Chondrocyte (in vitro differentiated cells): ENCODE measurements around the gene TCAIM. TPM values are rescaled to one million over a fixed set of nuclear protein-coding genes. Genes with fewer than 3 reads are reported as not detected.

Experiments
- DNase-seq: peaks from one replicate; pipeline ENCODE4 v3.0.0; 2021; ENCODE audit warnings: mixed read lengths, low spot score
- H3K27ac Mint-ChIP-seq: one replicate; pipeline ENCODE4 v1.8.0; 2021; ENCODE audit warnings: mild to moderate bottlenecking, moderate library complexity, mixed read lengths; ENCODE audit not compliant: unreplicated experiment
- H3K27me3 Mint-ChIP-seq: 2 replicates; pipeline ENCODE4 v1.8.0; 2021; ENCODE audit warnings: low read depth, mixed read lengths
- H3K36me3 Mint-ChIP-seq: 2 replicates; pipeline ENCODE4 v1.8.0; 2021; ENCODE audit warnings: low read depth, mixed read lengths
- H3K4me1 Mint-ChIP-seq: 2 replicates; pipeline ENCODE4 v1.8.0; 2021; ENCODE audit warnings: low read depth, mild to moderate bottlenecking, mixed read lengths
- H3K4me3 Mint-ChIP-seq: one replicate; pipeline ENCODE4 v1.8.0; 2021; ENCODE audit warnings: mild to moderate bottlenecking, moderate library complexity, mixed read lengths; ENCODE audit not compliant: unreplicated experiment
- H3K9me3 Mint-ChIP-seq: 2 replicates; pipeline ENCODE4 v1.8.0; 2021; ENCODE audit warnings: low read depth, mixed read lengths
- CTCF ChIP-seq: fragments of 200-600 bp; sonication (generic); IDR thresholded peaks from 2 replicates; pipeline ENCODE4 v1.5.0; 2021; ENCODE audit warnings: antibody characterized with exemption, mild to moderate bottlenecking, moderate library complexity
- total RNA-seq: library from RNA; stranded (reverse); gene quantifications from 3 replicates; pipeline ENCODE4 v1.2.1, GENCODE V29; 2021

The TCAIM gene
- total RNA-seq, 1 donor from 2014 or later = 24.1 TPM

GRCh38 chr3:44418549-44418948, 80.0 kb downstream of the TCAIM start:
- peaks cover 3% of the 10 kb centered on the region for H3K36me3 Mint-ChIP-seq
- TF ChIP-seq CTCF = peak; percentile 47
- H3K27me3 Mint-ChIP-seq = no peaks in the 10 kb centered on the region
- no peak overlapping the region for H3K4me3 Mint-ChIP-seq
- H3K9me3 Mint-ChIP-seq = no peaks in the 10 kb centered on the region
- no peak for DNase-seq
- H3K4me1 Mint-ChIP-seq = no peaks in the 10 kb centered on the region
- H3K27ac Mint-ChIP-seq = no peak overlapping the region

GRCh38 chr3:44419116-44419922, 80.8 kb downstream of the TCAIM start:
- H3K4me1 Mint-ChIP-seq = no peaks in the 10 kb centered on the region
- DNase-seq = no peak
- H3K27me3 Mint-ChIP-seq = no peaks in the 10 kb centered on the region

GRCh38 chr3:44419923-44420650, 81.5 kb downstream of the TCAIM start:
- no peak for DNase-seq
- H3K27ac Mint-ChIP-seq = no peak overlapping the region
- H3K36me3 Mint-ChIP-seq = peaks cover 3% of the 10 kb centered on the region
- H3K4me3 Mint-ChIP-seq = no peak overlapping the region
- TF ChIP-seq CTCF = no peak
- H3K27me3 Mint-ChIP-seq = no peaks in the 10 kb centered on the region
- H3K4me1 Mint-ChIP-seq = no peaks in the 10 kb centered on the region
- H3K9me3 Mint-ChIP-seq = no peaks in the 10 kb centered on the region

More at GRCh38 chr3:44419116-44419922, 80.8 kb downstream of the TCAIM start:
- Mint-ChIP-seq H3K27ac (no peak overlapping the region), H3K4me3 (no peak overlapping the region), H3K36me3 (peaks cover 3% of the 10 kb centered on the region), H3K9me3 (no peaks in the 10 kb centered on the region)
- no peak for TF ChIP-seq CTCF

- H3K4me3 Mint-ChIP-seq = no peak overlapping the region
- peaks cover 3% of the 10 kb centered on the region for H3K36me3 Mint-ChIP-seq
- DNase-seq = no peak
- H3K4me1 Mint-ChIP-seq = no peaks in the 10 kb centered on the region
- no peaks in the 10 kb centered on the region for H3K9me3 Mint-ChIP-seq
- no peak for TF ChIP-seq CTCF
- H3K27ac Mint-ChIP-seq = no peak overlapping the region
- H3K27me3 Mint-ChIP-seq = no peaks in the 10 kb centered on the region
Observed at GRCh38 chr3:44420676-44421075, 82.1 kb downstream of the TCAIM start.

- no peaks in the 10 kb centered on the region for H3K9me3 Mint-ChIP-seq
- H3K4me1 Mint-ChIP-seq = no peaks in the 10 kb centered on the region
- no peak overlapping the region for H3K27ac Mint-ChIP-seq
- TF ChIP-seq CTCF = no peak
- no peaks in the 10 kb centered on the region for H3K27me3 Mint-ChIP-seq
- H3K4me3 Mint-ChIP-seq = no peak overlapping the region
- DNase-seq = no peak
- peaks cover 3% of the 10 kb centered on the region for H3K36me3 Mint-ChIP-seq
Observed at GRCh38 chr3:44421280-44421679, 82.7 kb downstream of the TCAIM start.
